Activated naive CD8-positive, alpha-beta T cell treated with anti-CD3 and anti-CD28 coated beads for 36 hours (primary cell): Measurements from ENCODE around the gene PRELID3B. TPM values are rescaled to one million over a fixed set of nuclear protein-coding genes. Genes with fewer than 3 reads are reported as not detected.

Source experiments
- DNase-seq: peaks from one replicate; pipeline ENCODE4 v3.0.0; 2021
- H3K27ac Mint-ChIP-seq: one replicate; pipeline ENCODE4 v1.8.0; 2022; ENCODE audit warnings: mild to moderate bottlenecking, moderate library complexity, mixed read lengths
- H3K27me3 Mint-ChIP-seq: one replicate; pipeline ENCODE4 v1.8.0; 2022; ENCODE audit warnings: mild to moderate bottlenecking, mixed read lengths
- H3K36me3 Mint-ChIP-seq: one replicate; pipeline ENCODE4 v1.8.0; 2021; ENCODE audit warnings: mild to moderate bottlenecking, mixed read lengths
- H3K4me1 Mint-ChIP-seq: one replicate; pipeline ENCODE4 v1.8.0; 2021; ENCODE audit warnings: mixed read lengths
- H3K4me3 Mint-ChIP-seq: one replicate; pipeline ENCODE4 v1.8.0; 2022; ENCODE audit warnings: mild to moderate bottlenecking, moderate library complexity, mixed read lengths
- H3K9me3 Mint-ChIP-seq: one replicate; pipeline ENCODE4 v1.8.0; 2022; ENCODE audit warnings: mixed read lengths
- total RNA-seq, 2 experiments: library from RNA; stranded (reverse); gene quantifications; one replicate each; pipeline ENCODE4 v1.2.3, GENCODE V29; 2021

Gene PRELID3B
- total RNA-seq, 2 experiments from 2014 or later, result 131 to 143 TPM

DNA sequence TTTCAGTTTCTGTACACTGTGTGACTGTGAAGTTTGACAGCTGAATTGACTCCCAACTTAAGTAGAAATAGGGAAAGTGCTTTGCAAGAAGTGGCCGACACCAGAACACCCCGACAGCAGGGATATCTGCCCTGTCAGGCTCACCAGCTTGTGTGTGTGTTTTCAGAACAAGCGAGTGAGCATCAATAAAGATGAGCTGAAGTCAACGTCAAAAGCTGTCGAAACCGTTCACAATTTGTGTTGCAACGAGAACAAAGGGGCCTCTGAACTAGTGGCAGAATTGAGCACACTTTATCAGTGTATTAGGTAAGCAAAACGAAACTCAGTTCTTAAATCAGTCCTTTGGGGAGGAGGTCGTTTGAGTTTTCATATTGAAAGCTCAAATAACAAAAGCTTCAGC, 50.9 kb downstream of the PRELID3B start:
- H3K36me3 Mint-ChIP-seq, result peaks cover 30% of the 10 kb centered on the region
- no peak overlapping the region for H3K27ac Mint-ChIP-seq
- H3K4me3 Mint-ChIP-seq, result no peak overlapping the region
- DNase-seq, result no peak
- H3K27me3 Mint-ChIP-seq, result no peaks in the 10 kb centered on the region
- H3K4me1 Mint-ChIP-seq, result peaks cover 6% of the 10 kb centered on the region
- no peaks in the 10 kb centered on the region for H3K9me3 Mint-ChIP-seq

DNA sequence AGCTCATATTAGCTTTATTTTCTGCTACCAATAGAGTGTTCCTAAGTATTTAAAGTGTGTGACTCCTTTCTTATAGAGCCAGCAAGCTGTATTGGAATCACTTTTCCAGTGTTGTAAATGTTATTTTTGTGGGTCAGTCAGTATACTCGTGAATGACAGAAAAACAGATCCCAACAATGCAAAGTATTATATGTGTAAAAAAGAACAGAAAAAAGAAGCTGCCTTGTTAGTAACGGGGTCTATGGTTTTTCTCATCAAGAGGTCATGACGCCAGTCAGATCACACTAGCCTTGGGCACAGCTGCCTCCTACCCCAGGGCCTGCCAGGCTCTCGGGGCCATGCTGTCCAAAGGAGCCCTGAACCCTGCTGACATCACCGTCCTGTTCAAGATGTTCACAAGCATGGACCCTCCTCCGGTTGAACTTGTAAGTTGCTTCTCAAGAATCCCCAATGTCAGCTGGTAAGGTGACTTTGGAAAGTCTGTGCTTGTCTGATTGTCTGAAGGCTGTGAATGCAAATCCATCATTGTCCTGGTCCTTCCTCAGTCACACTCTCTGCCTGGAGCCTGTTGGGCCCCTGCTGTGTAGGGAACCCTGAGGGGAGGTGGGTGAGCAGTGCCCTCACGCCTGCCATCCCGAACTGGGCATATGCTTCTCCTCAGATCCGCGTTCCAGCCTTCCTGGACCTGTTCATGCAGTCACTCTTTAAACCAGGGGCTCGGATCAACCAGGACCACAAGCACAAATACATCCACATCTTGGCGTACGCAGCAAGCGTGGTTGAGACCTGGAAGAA, 51.7 kb downstream of the PRELID3B start:
- Mint-ChIP-seq H3K27ac (no peak overlapping the region), H3K36me3 (peaks cover 27% of the 10 kb centered on the region), H3K9me3 (no peaks in the 10 kb centered on the region), H3K4me1 (peaks cover 5% of the 10 kb centered on the region), H3K4me3 (no peak overlapping the region), H3K27me3 (no peaks in the 10 kb centered on the region)
- no peak for DNase-seq

DNA sequence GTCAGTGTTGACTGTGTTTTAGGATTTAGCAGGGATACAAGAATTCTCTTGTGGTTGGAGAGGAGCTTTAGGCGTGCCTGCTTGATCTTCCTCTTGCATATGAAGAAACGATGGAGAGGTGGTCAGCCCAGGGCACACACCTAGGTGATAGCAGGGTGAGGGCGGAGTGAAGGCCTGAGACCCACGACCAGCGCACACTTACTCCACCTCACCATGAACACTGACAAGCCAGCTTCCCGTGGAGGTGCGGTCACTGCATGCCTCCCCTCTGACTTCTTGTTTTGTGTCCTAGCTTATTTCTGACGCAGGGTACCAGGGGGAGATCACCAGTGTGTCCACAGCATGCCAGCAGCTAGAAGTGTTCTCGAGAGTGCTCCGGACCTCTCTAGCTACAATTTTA, 53.4 kb downstream of the PRELID3B start:
- Mint-ChIP-seq H3K9me3 (no peaks in the 10 kb centered on the region), H3K4me3 (no peak overlapping the region), H3K4me1 (peaks cover 13% of the 10 kb centered on the region), H3K27ac (no peak overlapping the region), H3K27me3 (no peaks in the 10 kb centered on the region), H3K36me3 (peaks cover 20% of the 10 kb centered on the region)
- DNase-seq, result no peak

DNA sequence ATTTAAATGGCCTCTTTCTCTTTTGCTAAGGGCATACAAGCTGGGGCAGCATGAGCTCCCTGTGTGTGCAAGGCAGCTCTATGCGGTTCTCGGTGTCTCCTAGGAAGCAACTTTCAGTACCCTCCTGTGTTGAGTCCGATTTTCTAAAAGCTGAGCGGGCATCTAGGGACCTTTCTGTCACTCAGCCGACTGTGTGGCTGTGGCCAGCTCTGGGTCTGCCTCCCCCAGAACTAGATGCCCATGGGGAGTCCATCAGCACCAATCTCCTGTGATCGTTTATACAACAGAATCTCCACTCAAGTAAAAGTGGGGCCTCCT, 54.1 kb downstream of the PRELID3B start:
- Mint-ChIP-seq H3K27me3 (no peaks in the 10 kb centered on the region), H3K27ac (peak overlapping the region; percentile 37), H3K9me3 (no peaks in the 10 kb centered on the region), H3K4me3 (no peak overlapping the region), H3K4me1 (peaks cover 19% of the 10 kb centered on the region), H3K36me3 (peaks cover 27% of the 10 kb centered on the region)
- DNase-seq, result no peak

DNA sequence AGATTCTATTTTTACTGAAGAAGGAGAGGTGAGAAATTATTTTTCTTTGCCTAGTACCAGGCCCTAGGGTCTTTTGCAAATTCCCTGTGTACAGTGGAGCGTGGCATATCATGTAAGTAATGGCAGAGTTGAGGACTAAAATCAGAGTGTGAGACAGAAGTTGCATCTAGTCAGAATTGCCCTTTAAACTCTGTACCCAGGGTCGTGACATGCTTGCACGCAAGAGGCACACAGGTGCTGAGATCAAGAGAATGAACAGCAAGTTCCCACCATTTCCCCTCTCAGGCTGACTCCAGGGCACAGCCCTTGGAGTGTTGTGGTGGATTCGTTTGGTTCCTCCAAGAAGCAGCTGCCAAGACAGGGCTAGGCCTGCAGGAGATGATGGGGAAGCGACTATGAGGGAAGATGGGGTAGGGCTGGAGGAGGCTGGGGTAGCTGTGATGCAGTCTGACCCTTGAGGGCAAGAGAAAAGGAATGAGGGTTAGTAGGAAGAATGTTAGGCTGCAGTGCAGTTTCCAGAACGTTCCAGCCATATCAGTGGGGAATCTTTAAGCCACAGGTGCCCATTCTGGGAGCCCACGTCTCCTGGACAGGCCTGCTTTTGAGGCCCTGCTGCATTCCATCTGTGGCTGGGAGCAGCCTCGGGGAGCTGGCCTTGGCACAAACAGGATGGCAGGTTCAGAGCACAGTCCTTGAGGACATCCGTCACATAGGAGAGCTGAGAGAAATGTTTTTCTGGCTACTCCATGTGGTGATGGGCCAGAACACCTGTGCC, 54.6 kb downstream of the PRELID3B start:
- no peaks in the 10 kb centered on the region for H3K9me3 Mint-ChIP-seq
- H3K36me3 Mint-ChIP-seq, result peaks cover 27% of the 10 kb centered on the region
- peaks cover 20% of the 10 kb centered on the region for H3K4me1 Mint-ChIP-seq
- no peak overlapping the region for H3K4me3 Mint-ChIP-seq
- no peak for DNase-seq
- H3K27ac Mint-ChIP-seq, result no peak overlapping the region
- no peaks in the 10 kb centered on the region for H3K27me3 Mint-ChIP-seq

DNA sequence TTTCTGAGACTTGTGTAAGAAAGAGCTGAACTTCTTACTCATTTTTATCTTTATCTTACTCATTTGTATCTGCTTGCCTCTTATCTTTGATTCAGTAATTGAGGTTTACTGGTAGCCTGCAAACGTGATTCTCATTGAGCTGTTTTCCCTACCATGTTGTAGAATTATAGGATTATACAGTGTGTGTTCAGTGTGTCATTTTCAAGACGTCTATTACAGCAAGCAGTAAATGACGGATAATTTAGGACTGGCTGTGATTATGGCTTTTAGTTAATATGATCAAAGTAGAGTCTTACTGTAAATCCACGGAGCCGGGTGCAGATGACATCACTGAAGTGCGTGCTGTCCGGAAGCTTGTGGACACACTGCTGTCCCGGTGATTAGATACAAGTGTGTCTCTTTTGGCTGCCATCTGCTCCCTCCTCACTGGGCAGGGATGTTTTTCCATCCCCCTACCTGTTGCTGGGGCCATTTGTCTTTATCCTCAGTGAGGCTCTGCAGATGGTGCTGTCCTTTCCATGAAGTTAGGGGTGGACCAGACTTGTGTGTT, 55.5 kb downstream of the PRELID3B start:
- peaks cover 34% of the 10 kb centered on the region for H3K36me3 Mint-ChIP-seq
- no peak overlapping the region for H3K4me3 Mint-ChIP-seq
- peaks cover 27% of the 10 kb centered on the region for H3K4me1 Mint-ChIP-seq

DNA sequence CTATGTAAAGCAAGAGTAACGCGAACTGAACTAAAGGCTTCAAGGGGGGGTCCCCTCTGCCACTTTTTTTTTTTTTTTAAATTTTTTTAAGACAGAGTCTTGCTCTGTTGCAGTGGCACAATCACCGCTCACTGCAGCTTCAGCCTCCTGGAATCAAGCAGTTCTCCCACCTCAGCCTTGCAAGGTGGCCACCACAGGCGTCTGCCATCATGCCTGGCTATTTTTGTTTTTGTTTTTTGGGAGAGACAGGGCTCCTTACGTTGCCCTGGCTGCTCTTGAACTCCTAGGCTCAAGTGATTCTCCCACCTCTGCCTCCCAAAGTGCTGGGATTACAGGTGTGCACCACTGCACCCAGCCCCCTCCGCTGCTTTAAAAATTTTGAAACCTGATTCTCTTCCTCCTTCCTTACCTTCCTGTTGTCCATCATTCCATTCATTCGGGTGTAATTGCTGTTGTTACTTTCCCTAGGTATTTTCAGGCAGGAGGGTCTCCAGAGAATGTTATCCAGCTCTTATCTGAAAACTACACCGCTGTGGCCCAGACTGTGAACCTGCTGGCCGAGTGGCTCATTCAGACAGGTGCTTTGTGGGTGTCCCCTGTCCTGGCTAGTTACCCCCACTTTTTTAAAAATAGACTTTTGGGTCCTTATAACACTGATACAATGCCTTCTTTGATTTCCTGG, 56.2 kb downstream of the PRELID3B start:
- no peaks in the 10 kb centered on the region for H3K27me3 Mint-ChIP-seq
- H3K4me1 Mint-ChIP-seq, result peaks cover 27% of the 10 kb centered on the region
- peaks cover 32% of the 10 kb centered on the region for H3K36me3 Mint-ChIP-seq
- DNase-seq, result no peak
- no peak overlapping the region for H3K4me3 Mint-ChIP-seq
- H3K9me3 Mint-ChIP-seq, result no peaks in the 10 kb centered on the region
- H3K27ac Mint-ChIP-seq, result peak overlapping the region; percentile 16

More for the DNA sequence above, 55.5 kb downstream of the PRELID3B start:
- Mint-ChIP-seq H3K9me3 (no peaks in the 10 kb centered on the region), H3K27ac (peak overlapping the region; percentile 16), H3K27me3 (no peaks in the 10 kb centered on the region)
- DNase-seq, result no peak

DNA sequence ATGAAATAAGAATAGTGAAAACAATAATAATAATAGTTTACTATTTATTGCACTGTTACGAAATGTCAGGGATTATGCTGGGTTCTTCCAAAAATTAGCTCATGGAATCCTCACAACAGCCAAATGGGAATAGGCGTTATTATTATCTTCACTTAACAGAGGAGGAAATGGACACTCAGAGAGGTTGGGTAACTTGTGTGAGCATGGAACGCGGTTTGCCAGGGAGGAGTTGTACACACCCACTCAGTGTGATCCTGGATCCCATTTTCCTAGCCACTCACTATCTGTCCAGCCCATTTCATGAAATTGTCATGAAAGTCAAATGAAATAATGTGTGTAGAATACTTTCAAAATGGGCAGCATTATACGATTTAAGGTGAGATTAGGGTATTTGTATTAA, 56.9 kb downstream of the PRELID3B start:
- no peaks in the 10 kb centered on the region for H3K9me3 Mint-ChIP-seq
- H3K4me1 Mint-ChIP-seq, result peaks cover 27% of the 10 kb centered on the region
- no peak overlapping the region for H3K27ac Mint-ChIP-seq
- DNase-seq, result no peak
- H3K27me3 Mint-ChIP-seq, result no peaks in the 10 kb centered on the region
- H3K36me3 Mint-ChIP-seq, result peaks cover 31% of the 10 kb centered on the region
- H3K4me3 Mint-ChIP-seq, result no peak overlapping the region

DNA sequence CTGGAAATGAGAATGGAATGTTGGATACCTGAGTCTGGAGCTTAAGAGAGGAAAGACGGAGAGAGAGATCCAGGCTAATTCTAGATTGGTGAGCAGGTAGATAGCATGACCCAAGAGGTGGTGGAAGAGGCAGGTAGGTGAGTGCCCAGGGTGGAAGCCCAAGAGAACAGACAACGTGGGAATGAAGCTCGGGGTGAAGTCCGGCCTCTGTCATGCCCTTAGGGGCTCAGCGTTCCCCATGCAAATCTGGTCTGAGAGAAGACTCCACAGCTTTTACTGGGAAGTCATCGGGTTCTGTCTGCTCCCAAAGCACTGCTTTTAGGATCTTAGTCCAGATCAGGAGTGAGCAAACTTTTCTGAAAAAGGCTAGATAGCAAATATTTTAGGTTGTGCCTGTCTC, 57.9 kb downstream of the PRELID3B start:
- no peak overlapping the region for H3K27ac Mint-ChIP-seq
- peaks cover 27% of the 10 kb centered on the region for H3K4me1 Mint-ChIP-seq
- no peak overlapping the region for H3K4me3 Mint-ChIP-seq
- no peak for DNase-seq
- H3K9me3 Mint-ChIP-seq, result no peaks in the 10 kb centered on the region
- no peaks in the 10 kb centered on the region for H3K27me3 Mint-ChIP-seq
- peaks cover 29% of the 10 kb centered on the region for H3K36me3 Mint-ChIP-seq

Other genes with a start within 250 kb of the PRELID3B start
- 1 to 10 TPM; 1.0 to 1.3 TPM for gene GNAS-AS1, start 191.9 kb downstream of the PRELID3B start, total RNA-seq
- 100 to 1,000 TPM; 779 to 785 TPM for gene GNAS, start 190.1 kb downstream of the PRELID3B start, total RNA-seq
- 10 to 100 TPM; 84.1 to 91.2 TPM for gene NELFCD, start 61.5 kb downstream of the PRELID3B start, total RNA-seq
- gene CTSZ, start 35.5 kb downstream of the PRELID3B start, total RNA-seq, result 10 to 100 TPM; 24.6 to 25.4 TPM
- gene TUBB1, start 23.4 kb downstream of the PRELID3B start, total RNA-seq, result not detected
- 10 to 100 TPM; 83.0 to 84.4 TPM for gene ATP5F1E, start 10.5 kb downstream of the PRELID3B start, total RNA-seq
- 1 to 10 TPM; 6.5 to 6.9 TPM for gene ZNF831, start 121.0 kb upstream of the PRELID3B start, total RNA-seq